Parathyroid adenoma (tissue), 2 donors: ENCODE measurements around the gene RAPGEF2.

ENCODE experiments used
- H2AFZ ChIP-seq: fragments of 300-600 bp; sonication (generic); one replicate; pipeline ENCODE4 v1.7.0; 2017; ENCODE audit warnings: antibody characterized with exemption, mild to moderate bottlenecking
- H3K27ac ChIP-seq: fragments of 300-600 bp; sonication (generic); one replicate; pipeline ENCODE4 v1.7.0; 2017
- H3K27me3 ChIP-seq: fragments of 300-600 bp; sonication (generic); one replicate; pipeline ENCODE4 v1.7.0; 2017; ENCODE audit warnings: low read length; ENCODE audit not compliant: control insufficient read depth, insufficient read depth
- H3K36me3 ChIP-seq: fragments of 300-600 bp; sonication (generic); one replicate; pipeline ENCODE4 v1.7.0; 2017; ENCODE audit warnings: low read length; ENCODE audit not compliant: control insufficient read depth, insufficient read depth
- H3K4me1 ChIP-seq: fragments of 300-600 bp; sonication (generic); one replicate; pipeline ENCODE4 v1.7.0; 2017; ENCODE audit warnings: control low read depth
- H3K4me2 ChIP-seq: fragments of 300-600 bp; sonication (generic); one replicate; pipeline ENCODE4 v1.7.0; 2017; ENCODE audit warnings: low read length
- H3K4me3 ChIP-seq: fragments of 300-600 bp; sonication (generic); one replicate; pipeline ENCODE4 v1.7.0; 2017; ENCODE audit warnings: low read depth, low read length
- H3K79me2 ChIP-seq: fragments of 300-600 bp; sonication (generic); one replicate; pipeline ENCODE4 v1.7.0; 2017; ENCODE audit warnings: control low read depth
- H3K9ac ChIP-seq: fragments of 300-600 bp; sonication (generic); one replicate; pipeline ENCODE4 v1.7.0; 2017; ENCODE audit warnings: mild to moderate bottlenecking
- H3K9me3 ChIP-seq: fragments of 300-600 bp; sonication (generic); one replicate; pipeline ENCODE4 v1.7.0; 2017; ENCODE audit warnings: low read length; ENCODE audit not compliant: control insufficient read depth
- TF ChIP-seq, protein P1 (sequence below): fragments of 300-600 bp; sonication (generic); IDR thresholded peaks from one replicate; pipeline ENCODE4 v1.7.0; 2017; ENCODE audit warnings: antibody characterized with exemption, mild to moderate bottlenecking
- donor health status: primary hyperparathyroidism.

Gene RAPGEF2

DNA sequence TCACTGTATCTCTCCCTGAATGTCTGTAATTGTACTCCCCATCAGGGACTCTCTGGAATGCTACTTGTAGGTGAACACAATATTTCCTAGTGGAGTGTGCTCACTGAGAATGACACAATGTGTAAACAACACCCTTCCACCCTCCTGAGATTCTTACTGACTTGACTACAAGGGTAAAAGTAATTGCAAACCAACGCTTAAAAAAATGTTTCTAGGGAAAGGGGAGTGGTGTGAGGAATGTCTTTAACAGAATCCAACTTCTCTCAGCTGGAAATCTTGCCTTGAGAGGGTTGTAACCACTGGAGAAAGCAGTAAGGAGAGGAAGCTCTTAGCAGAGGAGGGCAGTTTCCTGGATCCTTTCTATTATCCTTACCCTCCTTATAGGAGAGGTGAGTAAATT, 5.1 kb upstream of the RAPGEF2 start:
- TF ChIP-seq, protein P1, sequence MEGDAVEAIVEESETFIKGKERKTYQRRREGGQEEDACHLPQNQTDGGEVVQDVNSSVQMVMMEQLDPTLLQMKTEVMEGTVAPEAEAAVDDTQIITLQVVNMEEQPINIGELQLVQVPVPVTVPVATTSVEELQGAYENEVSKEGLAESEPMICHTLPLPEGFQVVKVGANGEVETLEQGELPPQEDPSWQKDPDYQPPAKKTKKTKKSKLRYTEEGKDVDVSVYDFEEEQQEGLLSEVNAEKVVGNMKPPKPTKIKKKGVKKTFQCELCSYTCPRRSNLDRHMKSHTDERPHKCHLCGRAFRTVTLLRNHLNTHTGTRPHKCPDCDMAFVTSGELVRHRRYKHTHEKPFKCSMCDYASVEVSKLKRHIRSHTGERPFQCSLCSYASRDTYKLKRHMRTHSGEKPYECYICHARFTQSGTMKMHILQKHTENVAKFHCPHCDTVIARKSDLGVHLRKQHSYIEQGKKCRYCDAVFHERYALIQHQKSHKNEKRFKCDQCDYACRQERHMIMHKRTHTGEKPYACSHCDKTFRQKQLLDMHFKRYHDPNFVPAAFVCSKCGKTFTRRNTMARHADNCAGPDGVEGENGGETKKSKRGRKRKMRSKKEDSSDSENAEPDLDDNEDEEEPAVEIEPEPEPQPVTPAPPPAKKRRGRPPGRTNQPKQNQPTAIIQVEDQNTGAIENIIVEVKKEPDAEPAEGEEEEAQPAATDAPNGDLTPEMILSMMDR: no peak
- H3K4me1 ChIP-seq: no peaks in the 10 kb centered on the region
- H3K36me3 ChIP-seq: no peaks in the 10 kb centered on the region
- H3K79me2 ChIP-seq: no peaks in the 10 kb centered on the region
- no peak overlapping the region for H3K4me2 ChIP-seq
- H3K27me3 ChIP-seq: no peaks in the 10 kb centered on the region
- no peak overlapping the region for H2AFZ ChIP-seq
- no peak overlapping the region for H3K27ac ChIP-seq
- H3K9me3 ChIP-seq: no peaks in the 10 kb centered on the region
- no peak overlapping the region for H3K9ac ChIP-seq
- H3K4me3 ChIP-seq: no peak overlapping the region

DNA sequence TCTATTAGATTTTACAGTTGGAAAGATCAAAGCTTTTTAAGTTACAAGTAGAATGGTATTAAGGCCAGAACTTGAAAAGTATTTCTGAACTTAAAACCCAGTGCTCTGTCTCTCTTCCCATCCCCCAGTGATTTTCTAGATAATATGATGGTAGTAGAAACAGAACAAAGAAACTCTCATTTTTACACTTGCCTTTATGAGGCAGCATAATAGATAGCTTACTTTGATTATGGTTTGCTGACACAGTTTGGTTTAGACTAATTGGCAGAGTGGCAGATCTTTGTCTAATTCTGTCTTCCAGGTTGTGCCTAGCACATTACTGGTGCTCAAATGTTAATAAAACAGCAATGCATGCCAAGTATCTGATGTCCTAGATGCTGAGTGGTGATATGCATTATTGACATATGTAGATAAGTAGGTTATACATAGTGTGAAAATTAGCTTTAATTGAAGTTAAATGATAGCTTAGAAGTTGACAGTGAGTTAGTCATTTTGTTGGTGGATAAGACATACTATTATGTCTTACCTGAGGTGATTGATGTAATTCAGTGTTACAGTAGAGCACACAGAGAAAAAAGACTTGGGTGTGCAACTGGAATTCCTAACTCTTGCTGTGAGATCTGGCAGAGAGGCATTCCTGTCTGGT, 4.3 kb upstream of the RAPGEF2 start:
- H3K79me2 ChIP-seq: no peaks in the 10 kb centered on the region
- H3K9me3 ChIP-seq: no peaks in the 10 kb centered on the region
- no peak overlapping the region for H3K4me3 ChIP-seq
- no peak overlapping the region for H3K27ac ChIP-seq
- TF ChIP-seq, protein P1: no peak
- H2AFZ ChIP-seq: no peak overlapping the region
- H3K4me2 ChIP-seq: no peak overlapping the region
- no peaks in the 10 kb centered on the region for H3K27me3 ChIP-seq
- no peak overlapping the region for H3K9ac ChIP-seq
- H3K36me3 ChIP-seq: no peaks in the 10 kb centered on the region
- no peaks in the 10 kb centered on the region for H3K4me1 ChIP-seq

DNA sequence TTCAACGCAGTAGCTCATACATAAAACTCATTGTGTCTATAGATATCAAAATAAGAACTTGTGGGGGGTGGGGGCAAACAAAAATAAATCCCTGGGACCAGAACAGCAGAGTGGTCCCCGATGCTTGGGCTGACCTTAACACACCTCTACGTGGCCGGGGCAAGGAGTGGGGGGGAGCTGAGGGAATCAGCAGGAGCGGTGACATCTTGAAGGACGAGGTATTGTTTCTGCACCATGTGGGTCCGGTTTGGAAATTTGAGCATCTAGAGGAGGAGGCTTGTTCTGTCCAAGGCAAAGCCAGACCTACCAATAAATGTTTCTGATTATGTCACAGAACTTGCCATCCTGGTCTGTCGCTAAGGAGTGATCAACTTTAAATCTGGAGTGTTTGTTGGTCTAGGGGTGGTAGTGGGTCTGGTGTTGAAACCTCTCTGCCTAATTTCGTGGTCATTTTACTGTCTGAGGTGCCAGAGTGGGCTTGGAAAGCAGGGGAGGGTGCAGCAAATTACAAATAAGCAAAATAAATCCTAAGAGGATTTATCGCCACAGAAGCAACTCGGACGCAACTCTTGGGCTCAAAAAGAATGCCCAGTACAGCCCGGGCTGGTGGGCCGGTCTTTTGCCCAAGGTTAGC, 774 bp upstream of the RAPGEF2 start:
- H3K9me3 ChIP-seq: no peaks in the 10 kb centered on the region
- peaks cover 5% of the 10 kb centered on the region for H3K4me1 ChIP-seq
- TF ChIP-seq, protein P1: no peak
- H3K27me3 ChIP-seq: no peaks in the 10 kb centered on the region
- peak overlapping the region; percentile 67 for H3K4me3 ChIP-seq
- H3K9ac ChIP-seq: no peak overlapping the region
- H3K36me3 ChIP-seq: no peaks in the 10 kb centered on the region
- peak overlapping the region; percentile 90 for H2AFZ ChIP-seq
- peaks cover 8% of the 10 kb centered on the region for H3K79me2 ChIP-seq
- peak overlapping the region; percentile 56 for H3K27ac ChIP-seq
- peak overlapping the region; percentile 95 for H3K4me2 ChIP-seq

DNA sequence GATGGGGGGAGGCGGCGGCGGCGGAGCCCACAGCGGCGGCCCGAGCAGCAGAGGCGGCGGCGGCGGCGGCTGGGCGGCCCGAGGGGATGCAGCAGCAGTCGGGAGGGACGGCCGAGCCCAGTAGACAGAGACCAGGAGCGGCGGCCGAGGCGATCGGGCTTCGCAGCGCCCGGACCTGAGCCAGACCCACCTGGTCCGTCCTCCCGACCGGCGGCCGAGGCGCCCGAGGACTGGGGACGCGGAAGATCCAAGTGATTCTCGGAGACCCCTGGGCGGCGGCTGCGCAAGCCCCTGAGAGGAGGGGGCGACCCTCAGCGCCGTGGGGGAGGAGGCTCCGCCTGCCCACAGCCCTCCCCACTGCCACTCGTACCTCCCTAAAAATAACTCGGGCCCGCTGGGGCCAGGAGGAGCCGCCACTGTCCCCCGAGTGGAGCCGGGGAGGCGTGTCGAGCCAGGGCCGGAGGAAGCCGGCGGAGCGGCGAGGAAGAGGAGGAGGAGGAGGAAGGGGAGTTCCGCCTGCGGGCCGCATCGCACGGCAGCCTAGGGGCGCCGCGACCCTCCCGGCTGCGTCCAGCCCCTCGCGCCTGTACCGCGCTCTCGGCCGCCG, 608 bp downstream of the RAPGEF2 start:
- TF ChIP-seq, protein P1: no peak
- Histone ChIP-seq H3K4me3 (peak overlapping the region; percentile 88), H3K27ac (peak overlapping the region; percentile 84), H3K4me2 (peak overlapping the region; percentile 81), H2AFZ (peak overlapping the region; percentile 86), H3K36me3 (no peaks in the 10 kb centered on the region), H3K9me3 (no peaks in the 10 kb centered on the region), H3K9ac (peak overlapping the region; percentile 67), H3K79me2 (peaks cover 9% of the 10 kb centered on the region), H3K27me3 (no peaks in the 10 kb centered on the region), H3K4me1 (peaks cover 5% of the 10 kb centered on the region)
